Gastrocnemius medialis (tissue), 4 donors: Measurements from ENCODE around the gene TAF5L. TPM values are rescaled to one million over a fixed set of nuclear protein-coding genes. Genes with fewer than 3 reads are reported as not detected.

Experiments used
- ATAC-seq, 2 donors: fragments of 150-250 bp; one replicate each; pipeline ENCODE4 v1.9.1; 2016
- DNase-seq, 2 donors: peaks; one replicate each; pipeline ENCODE4 v3.0.0-alpha.2; 2019
- H3K27ac ChIP-seq, 4 donors: fragments of 200-600 bp; sonication (generic); 1 replicate in 1 of 4; 2 replicates in 3 of 4; pipeline ENCODE4 v1.5.1; 2016 to 2018; ENCODE audit warnings: mild to moderate bottlenecking in 2 of 4, moderate library complexity in 1 of 4
- H3K27me3 ChIP-seq, 3 donors: fragments of 200-600 bp; sonication (generic) in 2 of 3; 1 replicate in 1 of 3; 2 replicates in 2 of 3; pipeline versions ENCODE4 v1.5.1 to v1.6.0; 2016 to 2019; ENCODE audit warnings: mild to moderate bottlenecking in 1 of 3, moderate library complexity in 1 of 3
- H3K36me3 ChIP-seq, 2 donors: fragments of 200-600 bp; sonication (generic) in 1 of 2; one replicate each; pipeline ENCODE4 v1.5.1; 2017 to 2018
- H3K4me1 ChIP-seq, 2 donors: fragments of 200-600 bp; sonication (generic) in 1 of 2; one replicate each; pipeline ENCODE4 v1.5.1; 2016 to 2017; ENCODE audit warnings: mild to moderate bottlenecking in 2 of 2
- H3K4me3 ChIP-seq, 4 donors: fragments of 200-600 bp; sonication (generic) in 3 of 4; 1 replicate in 1 of 4; 2 replicates in 3 of 4; pipeline ENCODE4 v1.5.1; 2016 to 2019; ENCODE audit warnings: mild to moderate bottlenecking in 2 of 4
- H3K9me3 ChIP-seq, 3 donors: fragments of 200-600 bp; sonication (generic) in 2 of 3; 1 replicate in 1 of 3; 2 replicates in 2 of 3; pipeline ENCODE4 v1.5.1; 2016 to 2019
- POLR2A ChIP-seq, 2 donors: fragments of 450-650 bp; IDR thresholded peaks; one replicate each; pipeline ENCODE4 v1.6.1; 2017; ENCODE audit warnings: antibody characterized with exemption in 2 of 2, mild to moderate bottlenecking in 2 of 2, moderate library complexity in 2 of 2
- in situ Hi-C, 4 donors: fragments of 200-750 bp; cut with MboI; loops; one replicate each; pipeline versions ENCODE4 v1.15.0 to v1.8.0; 2017; ENCODE audit warnings: low sequenced_read_pairs in 4 of 4
- intact Hi-C: fragments of 100-400 bp; cut with DNase I; formaldehyde crosslinking; loops from one replicate; pipeline ENCODE4 v1.15.1; 2023; ENCODE audit warnings: low total_unique reads
- total RNA-seq, 4 donors: library from RNA; depleted of rRNA; stranded (reverse); fragments of >200 nt; gene quantifications; one replicate each; pipeline versions ENCODE4 v1.1.0 to v1.2.3, GENCODE V29; 2016
- TF ChIP-seq, protein P1 (sequence below), 5 experiments: fragments of 450-650 bp in 3 of 5; fragments of 200-600 bp in 2 of 5; sonication (generic) in 2 of 5; IDR thresholded peaks in 4 of 5; conservative IDR thresholded peaks in 1 of 5; 1 replicate in 4 of 5; 2 replicates in 1 of 5; pipeline ENCODE4 v1.5.1; 2016 to 2019; ENCODE audit warnings: antibody characterized with exemption in 5 of 5, mild to moderate bottlenecking in 3 of 5, moderate library complexity in 3 of 5

TAF5L gene
- total RNA-seq, 4 donors from 2014 or later: 14.5 to 37.4 (median 24.3) TPM

DNA sequence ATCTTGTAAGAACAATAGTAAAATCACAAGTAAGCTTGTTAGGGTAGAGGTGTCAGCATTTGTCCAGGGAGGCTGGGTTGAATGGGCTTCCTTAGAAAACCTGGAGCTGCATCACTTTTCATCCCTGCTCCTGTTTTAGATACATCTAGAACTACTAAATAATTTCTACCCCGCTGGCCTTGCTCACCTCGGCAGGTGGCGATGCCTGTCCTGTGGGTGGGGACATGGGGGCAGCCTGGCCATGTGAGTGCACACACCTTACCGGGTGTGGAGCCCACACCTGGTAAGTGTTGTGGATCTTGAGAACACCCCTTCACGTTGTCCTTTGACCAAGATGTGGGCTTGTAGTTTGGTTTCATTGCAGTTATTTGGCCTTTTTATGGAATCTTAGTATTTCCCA is 29.9 kb upstream of the TAF5L start:
- Histone ChIP-seq H3K27me3 (no peaks in the 10 kb centered on the region), H3K27ac (no peak overlapping the region), H3K4me3 (no peak overlapping the region), H3K36me3 (peaks cover 0 to 80% of the 10 kb centered on the region in 2 donors), H3K4me1 (no peaks in the 10 kb centered on the region), H3K9me3 (no peaks in the 10 kb centered on the region)
- DNase-seq (no peak), ATAC-seq (no peak)
- no peak for TF ChIP-seq POLR2A (IDR thresholded peaks at IDR 0.05)
- TF ChIP-seq, protein P1, sequence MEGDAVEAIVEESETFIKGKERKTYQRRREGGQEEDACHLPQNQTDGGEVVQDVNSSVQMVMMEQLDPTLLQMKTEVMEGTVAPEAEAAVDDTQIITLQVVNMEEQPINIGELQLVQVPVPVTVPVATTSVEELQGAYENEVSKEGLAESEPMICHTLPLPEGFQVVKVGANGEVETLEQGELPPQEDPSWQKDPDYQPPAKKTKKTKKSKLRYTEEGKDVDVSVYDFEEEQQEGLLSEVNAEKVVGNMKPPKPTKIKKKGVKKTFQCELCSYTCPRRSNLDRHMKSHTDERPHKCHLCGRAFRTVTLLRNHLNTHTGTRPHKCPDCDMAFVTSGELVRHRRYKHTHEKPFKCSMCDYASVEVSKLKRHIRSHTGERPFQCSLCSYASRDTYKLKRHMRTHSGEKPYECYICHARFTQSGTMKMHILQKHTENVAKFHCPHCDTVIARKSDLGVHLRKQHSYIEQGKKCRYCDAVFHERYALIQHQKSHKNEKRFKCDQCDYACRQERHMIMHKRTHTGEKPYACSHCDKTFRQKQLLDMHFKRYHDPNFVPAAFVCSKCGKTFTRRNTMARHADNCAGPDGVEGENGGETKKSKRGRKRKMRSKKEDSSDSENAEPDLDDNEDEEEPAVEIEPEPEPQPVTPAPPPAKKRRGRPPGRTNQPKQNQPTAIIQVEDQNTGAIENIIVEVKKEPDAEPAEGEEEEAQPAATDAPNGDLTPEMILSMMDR (IDR thresholded peaks at IDR 0.05 in 4 of 5, conservative IDR thresholded peaks at IDR 0.05 in 1 of 5): no peak
- intact Hi-C loops (no loop called here), in situ Hi-C loops (loop anchor here in 2 of 4 donors (5.0 to 25.0 kb wide), 3 partner anchors 332 to 659 kb away; no protein-coding TSS in a partner anchor)

DNA sequence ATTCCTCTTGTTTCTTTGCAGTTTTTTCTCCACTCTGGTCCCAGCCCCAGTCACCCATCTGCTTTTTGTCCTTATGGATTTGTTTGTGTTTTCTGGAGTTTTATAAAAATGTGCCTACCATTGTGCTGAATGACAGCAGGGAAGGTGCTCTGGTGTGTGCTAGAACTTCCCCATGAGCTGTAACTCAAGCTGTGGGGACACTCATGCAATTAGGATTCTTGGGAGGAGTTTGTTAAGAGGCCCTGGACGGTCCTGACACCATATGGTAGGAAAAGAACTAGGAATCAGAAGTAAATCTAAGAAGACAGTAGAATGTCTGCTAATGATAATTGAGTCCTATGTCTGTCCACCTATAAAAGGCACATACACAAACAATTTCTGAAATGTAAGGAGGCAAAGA is 27.5 kb upstream of the TAF5L start:
- H3K27ac ChIP-seq: no peak overlapping the region
- TF ChIP-seq POLR2A (IDR thresholded peaks at IDR 0.05): no peak
- TF ChIP-seq, protein P1 (IDR thresholded peaks at IDR 0.05 in 4 of 5, conservative IDR thresholded peaks at IDR 0.05 in 1 of 5): no peak
- intact Hi-C loops: no loop called here
- ATAC-seq (no peak), DNase-seq (no peak)
- no peaks in the 10 kb centered on the region for H3K27me3 ChIP-seq
- H3K4me1 ChIP-seq: no peaks in the 10 kb centered on the region
- H3K36me3 ChIP-seq: peaks cover 0 to 79% of the 10 kb centered on the region in 2 donors
- H3K4me3 ChIP-seq: no peak overlapping the region
- in situ Hi-C loops: loop anchor here in 2 of 4 donors (10.0 to 25.0 kb wide), 2 partner anchors 334 to 661 kb away; no protein-coding TSS in a partner anchor
- H3K9me3 ChIP-seq: no peaks in the 10 kb centered on the region

DNA sequence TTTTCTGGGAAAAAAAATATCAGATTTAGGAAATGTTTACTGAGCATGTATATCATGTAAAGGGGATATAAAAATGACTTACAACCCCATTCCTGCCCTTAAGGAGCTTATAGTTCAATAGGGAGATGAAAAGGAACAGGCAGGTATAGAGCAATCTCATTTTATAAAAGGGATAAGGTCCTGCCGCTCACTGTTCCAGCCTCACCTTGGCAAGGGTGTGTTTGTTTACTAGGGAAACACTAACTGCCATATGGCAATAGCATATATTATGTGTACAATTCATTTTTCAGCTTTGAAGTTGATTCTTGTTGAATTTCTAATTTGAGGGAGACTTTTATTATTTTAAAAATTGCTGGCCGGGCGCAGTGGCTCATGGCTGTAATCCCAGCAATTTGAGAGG is 25.6 kb upstream of the TAF5L start:
- peaks cover 0 to 83% of the 10 kb centered on the region in 2 donors for H3K36me3 ChIP-seq
- no peak overlapping the region for H3K27ac ChIP-seq
- H3K9me3 ChIP-seq: no peaks in the 10 kb centered on the region
- in situ Hi-C loops: loop anchor here in 2 of 4 donors (10.0 to 25.0 kb wide), 2 partner anchors 336 to 663 kb away; no protein-coding TSS in a partner anchor
- no peaks in the 10 kb centered on the region for H3K4me1 ChIP-seq
- intact Hi-C loops: no loop called here
- no peaks in the 10 kb centered on the region for H3K27me3 ChIP-seq
- ATAC-seq (no peak), DNase-seq (no peak)
- no peak overlapping the region for H3K4me3 ChIP-seq
- TF ChIP-seq POLR2A (IDR thresholded peaks at IDR 0.05): no peak
- TF ChIP-seq, protein P1 (IDR thresholded peaks at IDR 0.05 in 4 of 5, conservative IDR thresholded peaks at IDR 0.05 in 1 of 5): no peak

DNA sequence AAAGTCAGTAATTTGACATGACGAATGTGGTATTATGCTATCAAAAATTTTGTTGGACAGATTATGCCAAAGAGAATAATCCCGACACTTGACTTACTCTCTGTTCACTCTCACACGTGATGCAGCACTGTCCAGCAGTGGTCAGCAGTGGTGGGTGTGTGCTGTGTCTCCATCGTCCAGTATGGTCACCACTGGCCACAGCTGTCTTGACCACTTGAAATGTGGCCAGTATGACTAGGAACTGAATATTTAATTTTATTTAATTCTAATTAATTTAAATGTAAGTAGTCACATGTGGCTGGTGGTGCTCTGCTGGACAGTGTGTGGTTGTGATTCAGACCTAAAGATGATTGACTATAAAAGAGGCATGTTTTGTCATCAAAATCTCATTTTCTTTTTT is 24.1 kb upstream of the TAF5L start:
- Histone ChIP-seq H3K4me3 (no peak overlapping the region), H3K27ac (no peak overlapping the region), H3K4me1 (no peaks in the 10 kb centered on the region), H3K9me3 (no peaks in the 10 kb centered on the region), H3K36me3 (peaks cover 0 to 83% of the 10 kb centered on the region in 2 donors), H3K27me3 (no peaks in the 10 kb centered on the region)
- ATAC-seq (no peak), DNase-seq (no peak)
- no peak for TF ChIP-seq POLR2A (IDR thresholded peaks at IDR 0.05)
- TF ChIP-seq, protein P1 (IDR thresholded peaks at IDR 0.05 in 4 of 5, conservative IDR thresholded peaks at IDR 0.05 in 1 of 5): no peak
- intact Hi-C loops: no loop called here
- in situ Hi-C loops: loop anchor here in 2 of 4 donors (10.0 to 25.0 kb wide), 2 partner anchors 337 to 665 kb away; no protein-coding TSS in a partner anchor

DNA sequence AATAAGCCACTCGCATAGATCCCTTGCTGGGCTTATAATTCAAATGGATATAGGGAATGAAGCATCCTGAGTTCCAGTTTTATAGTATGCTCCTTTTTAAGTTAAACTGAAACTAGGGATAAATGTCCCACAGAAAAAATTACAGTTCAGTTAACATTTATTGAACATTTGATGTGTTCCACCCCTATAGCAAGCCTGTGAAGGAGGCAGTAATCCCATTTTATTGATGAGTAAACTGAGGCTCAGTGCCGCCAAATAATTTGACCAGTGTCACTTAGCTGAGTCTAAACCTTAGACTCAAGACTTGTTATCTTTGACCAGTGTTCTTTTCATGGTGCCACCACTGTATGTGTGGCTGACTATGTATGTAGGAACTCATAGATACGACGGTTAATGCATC is 22.5 kb upstream of the TAF5L start:
- TF ChIP-seq POLR2A (IDR thresholded peaks at IDR 0.05): no peak
- TF ChIP-seq, protein P1 (IDR thresholded peaks at IDR 0.05 in 4 of 5, conservative IDR thresholded peaks at IDR 0.05 in 1 of 5): no peak

More for the DNA sequence above, 22.5 kb upstream of the TAF5L start:
- ATAC-seq (no peak), DNase-seq (no peak)
- Histone ChIP-seq H3K9me3 (no peaks in the 10 kb centered on the region), H3K4me3 (no peak overlapping the region), H3K4me1 (no peaks in the 10 kb centered on the region), H3K27ac (no peak overlapping the region), H3K36me3 (peaks cover 0 to 93% of the 10 kb centered on the region in 2 donors), H3K27me3 (no peaks in the 10 kb centered on the region)
- intact Hi-C loops (loop anchor here (5.0 kb wide), 1 partner anchor 356 kb away; no protein-coding TSS in a partner anchor), in situ Hi-C loops (no loop called here)
